ENCODE measurements around the gene NOL4L.

NOL4L gene

DNA sequence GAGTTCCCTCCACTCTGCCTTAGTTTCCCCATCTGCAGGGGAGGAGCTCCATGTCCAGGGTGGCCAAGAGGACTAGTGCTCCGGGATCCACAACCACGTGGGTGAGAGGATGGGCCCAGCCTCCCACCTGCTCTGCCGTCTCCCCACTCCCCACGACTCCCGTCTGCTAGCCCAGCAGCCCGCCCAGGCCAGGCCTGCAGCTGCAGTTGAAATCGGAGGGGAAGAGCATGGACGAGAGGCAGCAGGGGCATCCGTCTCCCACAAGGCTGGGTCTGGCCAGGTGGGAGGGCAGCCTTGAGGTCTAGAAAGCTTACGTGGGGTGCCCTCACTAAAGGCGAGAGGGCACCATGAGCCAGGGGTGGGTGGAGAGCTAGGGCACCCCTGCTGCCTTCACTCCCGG lies 8.6 kb downstream of the NOL4L start:
- no peak for DNase-seq (ENCODE audit: low spot score)

DNA sequence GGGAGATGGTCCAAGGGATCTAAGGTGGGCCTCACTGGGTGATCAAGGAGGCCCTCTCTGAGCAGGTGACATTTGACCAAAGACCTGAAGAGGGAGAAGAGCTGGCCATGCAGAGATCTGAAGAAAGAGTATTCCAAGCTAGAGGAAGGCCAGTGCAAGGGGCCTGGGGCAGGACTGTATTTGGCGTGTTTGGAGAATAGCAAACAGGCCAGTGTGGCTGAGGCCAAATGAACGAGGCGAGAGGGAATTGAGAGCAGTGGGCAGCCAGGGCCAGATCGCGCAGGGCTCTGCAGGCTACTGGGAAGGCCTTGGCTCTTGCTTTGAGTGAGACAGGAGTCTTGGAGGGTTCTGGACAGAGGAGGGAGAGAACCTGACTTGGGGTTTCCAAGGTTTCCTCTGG lies 9.3 kb downstream of the NOL4L start:
- no peak for DNase-seq (ENCODE audit: low spot score)

DNA sequence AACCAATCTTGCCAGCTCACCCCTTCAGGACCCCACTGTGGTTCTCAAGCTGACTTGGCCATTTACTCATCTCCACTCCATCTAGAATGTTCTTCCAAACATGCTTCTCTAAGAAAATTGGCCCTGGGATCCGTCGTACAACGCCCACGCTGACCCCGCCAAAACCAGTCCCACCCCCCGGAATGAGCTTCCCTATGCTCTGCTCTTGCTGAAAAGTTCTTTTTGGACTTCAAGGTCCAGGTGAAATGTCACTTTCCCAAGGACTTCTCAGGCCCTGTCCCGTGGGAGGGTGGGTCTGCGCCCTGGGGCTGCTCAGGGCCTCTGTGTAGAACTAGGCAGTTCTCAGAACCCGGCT lies 9.9 kb downstream of the NOL4L start:
- DNase-seq (ENCODE audit: low spot score): no peak

DNA sequence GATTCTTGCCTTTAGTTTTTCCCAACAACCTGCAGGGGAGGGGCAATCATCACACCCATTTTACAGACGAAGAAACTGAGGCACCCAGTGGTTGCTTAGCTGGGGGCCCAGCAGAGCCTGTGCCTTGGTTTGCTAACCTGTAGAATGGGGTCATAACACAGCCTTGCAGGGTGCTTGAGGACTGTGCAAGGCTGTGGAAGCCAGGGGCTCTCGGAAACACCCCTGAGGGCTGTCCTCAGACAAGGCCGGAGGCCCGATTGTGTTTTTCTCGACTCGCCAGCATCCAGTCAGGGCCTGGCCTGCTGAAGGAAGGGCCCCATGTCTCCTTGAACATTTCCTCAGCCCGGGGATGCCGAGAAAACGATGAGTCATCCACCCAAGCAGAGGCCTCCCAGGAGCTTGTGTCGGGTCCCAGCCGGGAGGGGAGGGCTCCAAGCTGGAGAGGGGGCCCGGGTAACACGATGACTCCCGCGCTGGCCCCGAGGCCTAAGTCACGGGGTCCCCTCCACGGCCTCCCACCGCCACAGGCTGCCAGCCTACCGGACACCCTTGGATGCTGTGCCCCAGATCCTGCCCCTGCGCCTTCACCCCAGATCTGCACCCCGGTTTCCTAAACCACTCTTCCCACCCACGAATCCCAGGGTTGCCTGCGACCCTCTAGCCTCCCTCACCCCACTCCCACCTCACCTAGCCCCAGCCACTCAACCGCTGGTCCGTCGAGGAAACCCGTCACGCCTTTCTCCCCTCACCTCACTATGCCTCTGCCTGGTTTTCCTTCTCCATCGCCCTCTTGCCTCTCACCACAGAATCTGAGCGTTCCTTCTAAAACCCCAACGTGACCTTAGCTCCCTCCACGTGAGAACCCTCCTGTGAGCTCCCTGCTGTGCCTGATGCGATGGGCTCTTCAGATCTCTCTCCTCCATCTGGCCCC lies 10.6 kb downstream of the NOL4L start:
- no peak for DNase-seq (ENCODE audit: low spot score)

DNA sequence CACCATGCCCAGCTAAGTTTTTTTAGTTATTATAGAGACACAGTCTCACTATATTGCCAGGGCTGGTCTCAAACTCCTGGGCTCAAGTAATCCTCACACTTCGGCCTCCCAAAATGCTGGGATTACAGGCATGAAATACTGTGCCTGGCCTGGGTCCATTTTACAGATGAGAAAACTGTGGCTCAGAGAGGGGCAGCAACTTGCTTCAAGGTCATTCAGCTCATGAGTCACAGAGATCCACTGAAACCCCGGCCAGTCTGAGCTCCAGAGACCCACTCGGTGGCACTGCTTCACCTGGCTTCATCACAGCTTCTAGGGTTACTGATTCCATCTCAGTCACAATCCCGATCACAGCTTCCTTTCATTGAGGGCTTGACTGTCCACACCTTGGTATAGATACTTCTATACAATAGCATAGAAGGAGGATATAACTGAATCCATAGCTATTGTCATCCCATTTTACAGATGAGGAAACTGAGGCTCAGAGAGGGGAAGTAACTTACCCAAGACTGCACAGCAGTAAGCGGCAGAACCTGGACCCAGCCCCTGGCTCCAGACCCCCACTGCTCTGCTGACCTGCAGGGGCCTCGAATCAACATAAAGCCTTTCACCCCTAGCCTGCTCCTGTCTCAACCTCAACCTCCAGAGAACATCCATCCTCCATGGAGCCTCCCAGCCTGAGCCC lies 11.8 kb downstream of the NOL4L start:
- no peak for DNase-seq (ENCODE audit: low spot score)

DNA sequence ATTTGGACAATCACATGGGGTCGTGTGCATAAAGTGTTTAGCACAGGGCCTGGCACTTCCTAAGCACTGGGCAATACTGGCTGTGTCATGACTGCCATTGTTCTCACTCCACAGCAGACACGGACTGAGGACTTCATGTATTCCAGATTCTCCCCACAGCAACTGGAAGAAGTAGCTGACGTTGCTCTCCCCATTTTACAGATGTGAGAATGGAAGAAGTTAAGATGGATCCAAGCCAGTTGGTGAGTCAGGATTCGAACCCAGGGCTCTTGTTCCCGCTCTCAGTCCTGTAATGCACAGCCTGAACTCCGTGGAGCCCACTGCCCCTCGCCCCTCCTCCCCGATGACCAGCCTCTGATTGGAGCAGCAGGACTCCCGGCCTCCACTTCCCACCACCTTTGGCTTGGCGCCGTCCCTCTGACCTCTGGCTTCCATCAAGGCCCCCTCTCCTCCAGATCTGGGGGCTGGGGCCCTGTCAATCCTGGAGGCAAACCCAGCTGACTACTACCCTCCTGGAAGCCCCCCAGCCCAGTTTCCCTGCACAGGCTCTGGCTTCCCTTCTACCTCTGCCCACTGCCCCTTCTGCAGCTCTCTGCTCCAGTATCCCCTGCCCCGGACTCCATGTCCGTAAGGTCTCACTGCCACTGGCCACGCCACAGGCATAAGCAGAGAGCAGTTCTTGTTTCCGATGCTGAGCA lies 12.7 kb downstream of the NOL4L start:
- no peak for DNase-seq (ENCODE audit: low spot score)

DNA sequence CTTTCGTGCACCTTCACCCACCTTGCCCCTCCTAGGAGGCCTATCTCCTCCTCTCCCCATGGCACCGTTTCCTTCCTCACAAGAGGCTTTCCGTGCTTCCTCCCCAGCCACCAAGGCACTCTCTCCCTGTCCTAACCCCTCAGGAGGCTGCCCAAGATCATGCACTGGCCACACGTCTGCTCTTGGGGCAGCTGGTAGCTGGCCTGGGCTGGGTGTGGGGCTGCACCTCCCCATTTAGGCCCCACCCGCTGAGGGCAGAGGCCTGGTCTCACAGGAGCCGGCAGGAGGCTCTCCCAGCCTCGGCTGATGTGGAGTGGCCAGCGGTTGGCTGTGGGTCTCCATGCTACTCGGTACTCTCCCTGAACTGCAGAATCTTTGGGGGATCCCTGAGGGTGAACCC lies 13.6 kb downstream of the NOL4L start:
- no peak for DNase-seq (ENCODE audit: low spot score)

DNA sequence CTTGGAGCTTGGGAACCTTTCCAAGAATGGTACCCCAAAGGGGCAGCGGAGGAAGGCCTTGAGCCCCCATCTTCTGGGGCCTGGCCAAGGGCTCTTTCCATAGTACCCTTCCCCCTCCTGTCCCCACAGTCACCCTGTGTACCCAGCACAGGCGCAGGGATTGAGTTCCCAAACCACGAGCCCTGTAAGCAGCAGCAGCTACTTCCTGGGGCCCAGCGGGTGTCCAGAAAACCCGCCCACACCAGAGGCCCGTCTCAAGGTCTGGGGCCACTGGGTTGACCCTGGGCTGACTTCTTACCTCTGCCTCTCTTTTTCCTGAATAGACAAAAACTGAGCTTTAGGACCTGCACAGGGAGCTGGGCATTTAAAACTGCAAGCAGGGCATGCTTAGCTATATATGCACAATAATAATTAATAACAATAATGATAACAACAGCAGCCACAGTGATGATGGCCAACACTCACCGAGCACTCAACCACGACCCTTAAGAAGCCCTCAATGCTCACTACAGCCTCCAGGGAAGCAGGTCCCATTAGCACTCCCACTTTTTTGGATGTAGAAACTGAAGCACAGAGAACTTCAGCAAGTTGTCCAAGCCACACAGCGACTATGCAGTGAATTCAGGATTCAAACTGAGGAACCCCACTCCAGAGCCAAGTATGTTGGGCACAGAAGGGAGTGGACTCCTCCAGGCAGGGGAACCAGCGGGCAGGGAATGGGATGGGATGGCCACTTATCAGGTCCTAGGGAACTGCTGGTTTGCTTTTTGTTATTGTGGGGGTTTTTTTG lies 14.5 kb downstream of the NOL4L start:
- DNase-seq (ENCODE audit: low spot score): no peak

DNA sequence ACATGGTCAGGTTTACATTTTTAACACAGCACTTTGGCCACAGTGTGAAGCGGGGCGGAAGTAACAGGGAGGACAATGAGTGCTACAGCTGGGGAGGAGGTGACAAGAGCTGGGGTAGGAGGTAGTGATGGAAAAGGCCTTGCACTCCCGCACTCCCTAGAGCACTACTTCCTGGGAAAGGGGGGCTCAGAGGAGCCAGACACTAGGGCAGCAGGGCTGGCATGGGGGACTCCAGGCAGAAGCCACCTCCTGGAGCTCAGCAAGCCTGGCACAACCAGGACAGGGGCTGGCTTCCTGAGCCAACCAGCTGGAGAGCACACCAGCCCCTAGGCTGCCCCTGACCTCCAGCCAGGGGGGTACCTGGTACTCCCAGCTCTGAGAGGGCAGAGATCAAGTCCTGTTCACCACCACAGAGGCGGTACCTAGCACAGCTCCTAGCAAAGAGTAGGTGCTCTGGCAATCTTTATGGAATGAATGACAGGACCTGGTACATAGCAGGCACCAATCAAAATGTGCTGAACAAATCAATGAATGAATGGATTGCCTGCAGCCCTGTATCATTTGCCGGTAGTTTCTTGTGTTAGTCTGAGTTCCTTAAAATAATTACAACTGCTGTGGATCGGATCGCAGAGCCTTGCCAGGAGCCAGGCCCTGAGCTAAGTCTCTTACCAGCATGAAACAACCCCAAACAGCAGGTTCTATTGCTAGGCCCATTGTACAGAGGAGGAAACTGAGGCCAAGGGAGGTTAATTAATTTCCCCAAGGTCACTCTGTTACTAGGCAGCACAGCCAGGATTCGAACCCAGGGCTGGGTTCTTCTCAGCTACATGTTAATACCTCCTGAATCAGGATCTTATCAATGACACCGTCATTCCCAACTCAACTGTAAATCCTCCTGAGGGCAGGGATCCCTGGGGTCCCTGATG lies 15.5 kb downstream of the NOL4L start:
- no peak for DNase-seq (ENCODE audit: low spot score)

DNA sequence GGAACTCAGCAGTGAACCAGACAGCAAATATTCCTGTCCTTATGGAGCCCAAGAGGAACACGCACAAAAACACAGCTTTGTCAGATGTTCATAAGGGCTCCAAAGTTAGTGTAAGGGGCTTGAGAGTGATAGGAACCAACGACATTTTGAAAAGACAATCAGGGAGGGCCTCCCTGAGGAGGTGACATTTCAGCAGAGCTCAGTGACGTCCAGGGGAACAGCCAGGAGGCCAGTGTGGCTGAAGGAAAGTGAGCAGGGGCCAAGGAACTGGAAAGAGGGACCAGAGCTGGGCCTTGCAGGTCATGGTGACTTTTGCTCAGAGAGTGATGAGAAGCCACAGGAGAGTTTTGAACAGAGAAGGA lies 16.1 kb downstream of the NOL4L start:
- no peak for DNase-seq (ENCODE audit: low spot score)

DNA sequence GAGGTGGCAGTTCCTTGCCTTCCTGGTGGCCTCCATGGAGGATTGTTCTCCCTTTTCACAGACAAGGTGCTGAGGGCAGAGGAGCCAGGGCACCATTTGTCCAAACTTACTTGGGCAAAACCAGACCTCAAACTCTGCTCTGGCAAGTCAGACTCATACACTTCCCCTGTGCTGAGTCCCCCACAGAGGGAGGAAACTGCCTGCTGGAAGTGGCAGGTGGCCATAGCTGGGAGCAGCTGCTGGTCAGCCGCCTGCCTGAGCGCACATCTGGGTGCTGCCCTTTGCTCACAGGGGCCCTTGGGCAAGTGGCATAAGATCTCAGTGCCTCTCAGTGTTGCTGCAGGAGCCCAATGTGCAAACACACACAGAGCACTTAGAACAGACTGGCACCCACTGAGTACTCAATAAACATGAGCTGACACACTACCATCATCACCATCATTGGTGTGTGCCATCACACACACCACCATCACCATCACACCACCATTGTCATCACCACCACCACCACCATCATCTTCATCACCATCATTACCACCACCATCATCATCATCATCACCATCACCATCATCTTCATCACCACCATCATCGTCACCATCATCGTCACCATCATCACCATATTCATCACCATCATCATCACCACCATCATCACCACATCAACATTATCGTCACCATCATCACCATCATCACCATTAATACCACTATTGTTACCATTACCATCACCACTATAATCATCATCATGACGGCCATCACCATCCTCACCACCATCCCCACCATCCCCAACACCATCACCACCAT lies 17.6 kb downstream of the NOL4L start:
- DNase-seq (ENCODE audit: low spot score): no peak

DNA sequence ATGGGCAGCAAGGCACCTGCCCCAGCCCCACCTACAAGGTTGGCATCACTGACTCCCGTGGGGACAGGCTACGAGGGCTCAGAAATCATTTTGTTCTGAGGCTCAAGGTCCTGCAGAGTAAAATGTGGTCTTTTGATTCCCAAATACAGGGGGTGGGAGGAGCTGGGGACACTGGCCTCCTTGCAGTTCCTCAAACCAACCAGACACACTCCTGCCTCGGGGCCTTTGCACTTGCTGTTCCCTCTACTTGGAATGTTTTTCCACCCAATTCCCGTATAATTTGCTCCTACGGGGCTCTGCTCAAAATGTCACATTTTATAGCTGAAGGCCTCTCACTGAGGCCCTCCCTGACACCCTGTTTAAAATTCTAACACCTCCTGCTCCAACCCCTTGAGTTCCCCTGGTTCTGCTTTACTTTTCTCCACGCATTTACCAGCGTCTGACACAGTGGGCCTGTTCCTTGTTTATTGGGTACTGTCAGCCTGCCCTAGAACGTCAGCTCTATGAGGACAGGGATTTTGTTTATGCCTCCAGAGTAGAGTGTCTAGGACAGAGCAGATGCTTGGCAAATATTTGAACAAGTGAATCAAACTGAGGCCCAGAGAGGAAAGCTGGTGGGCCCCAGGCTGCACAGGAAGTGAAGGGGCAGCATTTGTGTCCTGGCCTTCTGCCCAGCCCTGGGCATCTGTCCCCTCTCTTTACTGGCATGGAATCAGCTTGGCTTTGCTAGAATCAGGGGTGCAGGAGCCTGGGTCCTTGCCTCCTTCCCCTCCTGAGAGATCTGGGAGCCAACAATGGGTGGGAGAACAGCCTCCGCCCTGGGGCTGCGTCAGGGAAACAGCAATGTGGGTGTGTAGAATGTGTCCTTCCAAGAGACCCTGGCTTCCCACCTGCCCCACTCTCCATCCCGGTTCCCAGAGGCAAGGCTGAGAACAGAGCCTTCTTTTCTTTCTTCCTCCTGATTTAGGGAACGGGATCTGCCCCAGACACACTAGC lies 18.5 kb downstream of the NOL4L start:
- no peak for DNase-seq (ENCODE audit: low spot score)

DNA sequence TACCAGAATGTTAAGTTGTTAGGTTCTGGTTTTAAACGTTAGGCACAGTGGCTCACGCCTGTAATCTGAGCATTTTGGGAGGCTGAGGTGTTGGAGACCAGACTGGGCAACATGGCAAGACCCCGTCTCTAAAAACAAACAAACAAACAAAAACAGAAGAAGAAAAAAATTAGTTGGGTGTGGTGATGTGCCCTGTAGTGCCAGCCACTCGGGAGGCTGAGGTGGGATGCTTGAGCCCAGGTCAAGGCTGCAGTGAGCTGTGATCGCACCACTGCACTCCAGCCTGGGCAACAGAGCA lies 19.4 kb downstream of the NOL4L start:
- no peak for DNase-seq (ENCODE audit: low spot score)

DNA sequence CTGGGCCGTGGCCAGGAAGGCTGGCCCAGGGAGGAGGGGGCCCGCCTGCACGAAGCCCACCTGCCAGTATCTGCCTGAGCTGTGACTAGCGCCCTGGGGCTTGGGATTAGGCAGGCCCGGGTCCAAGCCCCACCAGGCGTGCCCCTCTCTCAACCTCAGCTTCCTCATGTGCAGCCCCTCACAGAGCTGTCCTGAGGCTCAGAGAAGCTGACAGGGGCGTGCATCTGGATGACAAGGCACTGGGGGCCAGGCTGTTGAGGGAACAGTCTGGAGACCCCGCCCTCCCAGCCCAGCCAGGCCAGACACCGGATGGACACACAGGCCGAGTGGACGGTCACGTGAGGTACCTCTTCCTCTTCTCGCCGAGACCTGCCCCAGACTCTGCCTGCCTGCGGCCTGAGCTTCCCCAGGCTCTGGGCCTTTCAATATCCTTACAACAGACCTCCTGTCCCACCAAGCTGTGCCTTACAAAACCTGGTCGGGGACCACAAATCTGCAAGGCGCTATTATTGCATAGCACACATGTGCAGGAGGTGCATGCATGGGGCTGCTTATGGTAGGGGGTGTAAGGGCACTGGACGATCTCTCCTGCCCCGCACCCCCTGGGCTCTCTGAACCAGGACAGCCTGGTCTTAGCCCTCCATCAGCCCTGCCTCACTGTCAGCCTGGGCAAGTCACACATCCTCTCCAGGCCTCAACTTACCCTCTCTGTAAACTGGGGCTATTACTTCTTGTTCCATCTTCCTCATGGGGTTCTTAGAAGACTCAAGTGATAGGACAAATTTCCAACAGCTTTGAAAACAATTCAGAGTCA lies 20.0 kb downstream of the NOL4L start:
- DNase-seq (ENCODE audit: low spot score): no peak

DNA sequence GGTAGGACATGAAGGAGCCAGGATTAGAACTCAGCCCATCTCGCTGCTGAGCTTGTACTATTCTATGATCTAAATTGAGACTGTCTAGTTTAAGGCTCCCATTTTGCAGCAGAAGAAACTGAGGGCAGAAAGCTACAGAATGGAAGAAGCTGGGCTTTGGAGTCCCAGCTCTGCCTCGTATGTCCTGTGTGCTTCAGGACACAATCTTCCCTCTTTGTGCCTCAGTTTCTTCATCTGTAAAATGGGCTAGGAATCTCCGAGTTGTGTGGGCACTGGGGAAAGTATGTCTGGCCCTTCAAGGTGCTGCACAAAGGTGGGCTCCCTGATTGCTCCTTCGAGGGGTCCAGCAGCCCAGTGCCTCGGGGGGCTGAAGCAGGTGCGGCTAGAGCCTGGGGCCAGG lies 20.7 kb downstream of the NOL4L start:
- DNase-seq (ENCODE audit: low spot score): no peak

DNA sequence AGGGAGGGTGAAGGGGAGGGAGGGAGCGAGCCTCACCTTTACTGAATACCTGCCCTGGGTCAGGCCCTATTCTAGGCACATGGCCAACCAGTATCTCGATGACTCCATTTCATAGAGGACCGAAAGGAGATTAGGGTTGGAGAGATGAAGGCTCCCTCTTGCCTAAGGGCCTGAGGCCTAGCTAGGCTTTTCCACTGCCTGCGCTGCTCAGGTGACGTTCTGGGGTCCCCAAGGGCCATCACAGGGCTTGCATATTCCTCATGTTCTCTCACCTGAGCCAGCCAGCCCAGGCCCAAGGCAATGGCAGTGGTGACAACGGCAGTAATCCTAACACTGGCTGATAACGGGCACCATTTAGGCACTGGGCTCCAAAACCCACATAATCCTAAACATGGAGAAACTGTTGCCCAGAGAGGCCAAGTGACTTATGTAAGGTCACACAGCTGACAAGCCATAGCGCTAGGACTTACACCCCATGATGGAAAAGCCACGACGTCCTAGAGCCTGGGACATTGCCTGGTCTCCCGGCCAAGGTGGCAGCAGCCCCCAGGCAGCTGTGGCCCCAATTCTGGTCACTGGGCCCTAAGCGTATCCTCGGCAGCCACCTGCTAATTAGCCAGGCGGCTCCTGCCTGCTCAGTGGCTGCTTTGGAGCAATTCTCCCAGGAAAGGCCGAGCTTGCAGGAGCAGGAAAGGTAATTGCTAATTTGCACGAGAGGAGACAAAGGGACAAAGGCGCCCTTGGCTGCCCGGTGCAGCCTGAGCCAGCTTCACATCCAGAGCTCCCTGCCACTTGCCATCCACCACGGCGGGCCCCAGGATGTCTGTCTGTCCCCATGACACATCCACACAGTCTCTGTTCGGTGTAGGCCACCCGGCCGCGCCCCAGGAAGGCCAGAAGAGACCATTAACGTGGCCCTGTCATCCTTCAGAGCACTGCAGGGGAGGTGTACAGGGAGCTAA lies 21.5 kb downstream of the NOL4L start:
- DNase-seq (ENCODE audit: low spot score): no peak

DNA sequence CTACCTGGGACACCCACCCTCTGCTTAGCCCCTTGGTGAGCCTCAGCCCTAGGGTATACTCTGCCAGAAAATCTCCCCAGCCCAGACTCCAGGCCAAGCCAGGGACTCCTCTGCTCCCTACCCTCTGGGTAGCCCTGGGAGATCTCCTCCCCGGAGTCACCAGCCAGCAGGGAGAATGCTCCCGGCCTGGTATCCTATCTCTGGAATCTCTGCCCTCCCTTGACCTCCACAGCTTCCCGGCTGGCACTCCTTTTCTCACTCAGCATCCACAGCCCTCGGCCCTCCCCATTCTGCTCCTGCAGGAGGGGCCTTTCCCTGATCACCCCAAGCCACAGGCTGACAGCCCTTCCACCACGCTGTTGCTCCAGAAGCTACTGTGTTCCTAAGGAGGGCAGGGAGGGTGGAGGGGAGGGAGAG lies 22.6 kb downstream of the NOL4L start:
- no peak for DNase-seq (ENCODE audit: low spot score)
